GM10266 (cell line): ENCODE results near the gene ZNF672.

ENCODE experiments used
- DNase-seq: peaks from one replicate; pipeline ENCODE4 v3.0.0; 2012; ENCODE audit errors: extremely low spot score
- CTCF ChIP-seq: IDR thresholded peaks from 2 replicates; pipeline ENCODE4 v1.5.1; 2012; ENCODE audit warnings: mild to moderate bottlenecking, low read depth; ENCODE audit not compliant: control insufficient read depth, insufficient read depth; ENCODE audit errors: missing control alignments

Gene ZNF672

GRCh38 chr1:248857201-248857600, 19.2 kb downstream of the ZNF672 start:
- DNase-seq = no peak
- no peak for TF ChIP-seq CTCF

GRCh38 chr1:248857749-248858095, 19.7 kb downstream of the ZNF672 start:
- no peak for DNase-seq

GRCh38 chr1:248858096-248858890, 20.3 kb downstream of the ZNF672 start:
- peak; percentile 73 for TF ChIP-seq CTCF

More at GRCh38 chr1:248857749-248858095, 19.7 kb downstream of the ZNF672 start:
- TF ChIP-seq CTCF = no peak

GRCh38 chr1:248858891-248859889, 21.2 kb downstream of the ZNF672 start, which contains the start of gene ZNF692:
TSS of gene ZNF692 (minus strand) at chr1:248859085. CDS start at chr1:248858309, 776 bp downstream.
- TF ChIP-seq CTCF = no peak
- DNase-seq = peak; percentile 97

More at GRCh38 chr1:248858096-248858890, 20.3 kb downstream of the ZNF672 start:
- peak; percentile 81 for DNase-seq

- DNase-seq = no peak
- no peak for TF ChIP-seq CTCF
These were observed 22.0 kb downstream of the ZNF672 start for GRCh38 chr1:248860007-248860406.

GRCh38 chr1:248861616-248862015, 23.6 kb downstream of the ZNF672 start:
- DNase-seq = no peak
- no peak for TF ChIP-seq CTCF

GRCh38 chr1:248862695-248862997, 24.6 kb downstream of the ZNF672 start:
- DNase-seq = no peak
- no peak for TF ChIP-seq CTCF
